HCT116 (cell line): ENCODE data around the gene FALEC. TPM values are rescaled to one million over a fixed set of nuclear protein-coding genes. Genes with fewer than 3 reads are reported as not detected.

Experiments used
- ATAC-seq: fragments of 200-7000 bp; cut with Tn5 transposase; 2 replicates; pipeline ENCODE4 v1.9.1; 2020; ENCODE audit warnings: mild to moderate bottlenecking, moderate library complexity
- BruUV-seq: library from RNA; stranded (reverse); fragments of 400-500 nt; replicated peaks from 2 replicates; lab custom pipeline; 2021; lab: Mats Ljungman, UMichigan
- CTCF ChIA-PET: fragments of 300-600 bp; sonication (Branson Sonifier 250); formaldehyde crosslinking; loops from one replicate; lab custom pipeline; 2021; ENCODE audit warnings: antibody characterized with exemption; lab: Charles Lee
- POLR2A ChIA-PET: fragments of 300-600, 350-600 bp; sonication (Branson Sonifier 250); formaldehyde crosslinking; loops from one replicate; lab custom pipeline; 2021; ENCODE audit warnings: antibody characterized with exemption; lab: Charles Lee
- RAD21 ChIA-PET, 2 experiments: fragments of 300-600 bp; sonication (Branson Sonifier 250); formaldehyde crosslinking; loops; one replicate each; lab custom pipeline; 2023; ENCODE audit warnings: low total read pairs in 2 of 2; ENCODE audit not compliant: uncharacterized antibody in 2 of 2, unreplicated experiment in 2 of 2, low non-redundant PET in 1 of 2; lab: Charles Lee
- DNase-seq: peaks from one replicate; pipeline ENCODE4 v3.0.0-alpha.2; 2010; ENCODE audit warnings: low read depth, low spot score
- H2AFZ ChIP-seq: fragments of 200-600 bp; shearing (Covaris generic), sonication (generic); 2 replicates; pipeline ENCODE4 v1.6.1; 2017; ENCODE audit warnings: low read depth, mixed run types, mixed read lengths, antibody characterized with exemption, low read length; ENCODE audit not compliant: poor library complexity, severe bottlenecking
- H3K27ac ChIP-seq: 2 replicates; pipeline ENCODE4 v1.5.1; 2012; ENCODE audit warnings: low read depth, low read length
- H3K27me3 ChIP-seq: fragments of 200-600 bp; sonication (generic); 2 replicates; pipeline ENCODE4 v1.6.1; 2016; ENCODE audit warnings: mixed run types, low read length, mixed read lengths; ENCODE audit not compliant: insufficient read depth
- H3K36me3 ChIP-seq, 2 experiments: fragments of 200-500 bp in 1 of 2; fragments of 200-600 bp in 1 of 2; sonication (Bioruptor generic) in 1 of 2; sonication (generic) in 1 of 2; 2 replicates each; pipeline versions ENCODE4 v1.5.1 to v1.6.1; 2014 to 2016; ENCODE audit warnings: low read length in 2 of 2, inconsistent platforms in 1 of 2, mixed read lengths in 1 of 2, mixed run types in 1 of 2; ENCODE audit not compliant: insufficient read depth in 2 of 2, control insufficient read depth in 1 of 2
- H3K4me1 ChIP-seq, 2 experiments: fragments of 200-600 bp in 1 of 2; sonication (generic) in 1 of 2; 2 replicates each; pipeline versions ENCODE4 v1.5.1 to v1.6.1; 2012 to 2017; ENCODE audit warnings: low read length in 2 of 2, inconsistent platforms in 1 of 2, mild to moderate bottlenecking in 1 of 2, mixed read lengths in 1 of 2, mixed run types in 1 of 2, moderate library complexity in 1 of 2; ENCODE audit not compliant: insufficient read depth in 2 of 2, control insufficient read depth in 1 of 2
- H3K4me2 ChIP-seq: fragments of 200-600 bp; sonication (generic); 2 replicates; pipeline ENCODE4 v1.6.1; 2017; ENCODE audit warnings: mixed run types, low read length, mixed read lengths
- H3K4me3 ChIP-seq, 2 experiments: fragments of 200-600 bp in 1 of 2; sonication (generic) in 1 of 2; replicated peaks in 1 of 2; 2 replicates each; pipeline ENCODE4 v1.5.1; 2011 to 2016; ENCODE audit warnings: low read length in 2 of 2, control low read depth in 1 of 2, low read depth in 1 of 2, mild to moderate bottlenecking in 1 of 2, mixed read lengths in 1 of 2, mixed run types in 1 of 2
- H3K79me2 ChIP-seq: fragments of 200-600 bp; sonication (generic); 2 replicates; pipeline ENCODE4 v1.6.1; 2017; ENCODE audit warnings: mild to moderate bottlenecking, mixed run types, low read length, moderate library complexity, mixed read lengths; ENCODE audit not compliant: insufficient read depth
- H3K9ac ChIP-seq: fragments of 200-600 bp; sonication (generic); 2 replicates; pipeline ENCODE4 v1.6.1; 2016; ENCODE audit warnings: low read length, mixed read lengths
- H3K9me2 ChIP-seq: fragments of 200-600 bp; sonication (generic), shearing (Covaris generic); 2 replicates; pipeline ENCODE4 v1.6.1; 2017; ENCODE audit warnings: mixed run types, mild to moderate bottlenecking, moderate library complexity; ENCODE audit not compliant: insufficient read depth
- H3K9me3 ChIP-seq, 2 experiments: fragments of 200-500 bp in 1 of 2; fragments of 200-600 bp in 1 of 2; sonication (Bioruptor generic) in 1 of 2; sonication (generic) in 1 of 2; 2 replicates each; pipeline ENCODE4 v1.6.1; 2014 to 2017; ENCODE audit warnings: low read length in 2 of 2, mixed read lengths in 2 of 2, inconsistent platforms in 1 of 2, low read depth in 1 of 2, mild to moderate bottlenecking in 1 of 2, mixed run types in 1 of 2, moderate library complexity in 1 of 2; ENCODE audit not compliant: control insufficient read depth in 1 of 2, insufficient read depth in 1 of 2
- H4K20me1 ChIP-seq: fragments of 200-600 bp; sonication (generic), shearing (Covaris generic); 2 replicates; pipeline ENCODE4 v1.6.1; 2017; ENCODE audit warnings: mixed run types, mild to moderate bottlenecking, moderate library complexity; ENCODE audit not compliant: insufficient read depth
- CBX3 ChIP-seq: IDR thresholded peaks from 2 replicates; pipeline ENCODE4 v1.6.1; 2012; ENCODE audit warnings: low read depth
- ELF1 ChIP-seq: IDR thresholded peaks from 2 replicates; pipeline ENCODE4 v1.6.1; 2012; ENCODE audit warnings: low read depth, borderline replicate concordance
- EZH2phosphoT487 ChIP-seq: fragments of 200-600 bp; IDR thresholded peaks from 2 replicates; pipeline ENCODE4 v1.6.1; 2018; ENCODE audit warnings: antibody characterized with exemption, borderline replicate concordance
- JUND ChIP-seq: IDR thresholded peaks from 2 replicates; pipeline ENCODE4 v1.6.1; 2012
- POLR2AphosphoS5 ChIP-seq: IDR thresholded peaks from 2 replicates; pipeline ENCODE4 v1.6.1; 2011; ENCODE audit warnings: mild to moderate bottlenecking, low read depth, low read length, moderate library complexity
- RAD21 ChIP-seq: IDR thresholded peaks from 2 replicates; pipeline ENCODE4 v1.6.1; 2012; ENCODE audit warnings: low read depth, mild to moderate bottlenecking
- SIN3A ChIP-seq: IDR thresholded peaks from 2 replicates; pipeline ENCODE4 v1.6.1; 2012; ENCODE audit warnings: low read depth
- SP1 ChIP-seq: IDR thresholded peaks from 2 replicates; pipeline ENCODE4 v1.6.1; 2012; ENCODE audit warnings: low read depth
- SRF ChIP-seq: IDR thresholded peaks from 2 replicates; pipeline ENCODE4 v1.6.1; 2012; ENCODE audit warnings: low read depth
- TCF7L2 ChIP-seq: IDR thresholded peaks from 2 replicates; pipeline ENCODE4 v1.7.0; 2011; ENCODE audit warnings: borderline replicate concordance, inconsistent platforms; ENCODE audit not compliant: insufficient read depth, insufficient read length; ENCODE audit errors: extremely low read depth
- YY1 ChIP-seq: IDR thresholded peaks from 2 replicates; pipeline ENCODE4 v1.6.1; 2011; ENCODE audit warnings: low read length, low read depth, moderate library complexity, mild to moderate bottlenecking; ENCODE audit not compliant: insufficient replicate concordance; ENCODE audit errors: extremely low read depth
- intact Hi-C: fragments of 100-400 bp; cut with micrococcal nuclease; formaldehyde crosslinking; loops from 2 replicates; pipeline ENCODE4 v1.10.0; 2022
- total RNA-seq: library from RNA; stranded (reverse); gene quantifications from one replicate; pipeline ENCODE4 v1.2.1, GENCODE V29; 2021; ENCODE audit not compliant: unreplicated experiment
- TF ChIP-seq, protein P1 (sequence below): IDR thresholded peaks from 2 replicates; pipeline ENCODE4 v1.6.1; 2012
- TF ChIP-seq, protein P2 (sequence below): IDR thresholded peaks from 2 replicates; pipeline ENCODE4 v1.6.1; 2012
- TF ChIP-seq, protein P3 (sequence below): IDR thresholded peaks from 2 replicates; pipeline ENCODE4 v1.6.1; 2011; ENCODE audit warnings: mild to moderate bottlenecking, low read length, moderate library complexity; ENCODE audit not compliant: insufficient replicate concordance; ENCODE audit errors: extremely low read depth
- TF ChIP-seq, protein P4 (sequence below): IDR thresholded peaks from 2 replicates; pipeline ENCODE4 v1.6.1; 2012; ENCODE audit warnings: low read depth

The FALEC gene
- total RNA-seq, 1 experiment from 2014 or later = 0.59 TPM

DNA sequence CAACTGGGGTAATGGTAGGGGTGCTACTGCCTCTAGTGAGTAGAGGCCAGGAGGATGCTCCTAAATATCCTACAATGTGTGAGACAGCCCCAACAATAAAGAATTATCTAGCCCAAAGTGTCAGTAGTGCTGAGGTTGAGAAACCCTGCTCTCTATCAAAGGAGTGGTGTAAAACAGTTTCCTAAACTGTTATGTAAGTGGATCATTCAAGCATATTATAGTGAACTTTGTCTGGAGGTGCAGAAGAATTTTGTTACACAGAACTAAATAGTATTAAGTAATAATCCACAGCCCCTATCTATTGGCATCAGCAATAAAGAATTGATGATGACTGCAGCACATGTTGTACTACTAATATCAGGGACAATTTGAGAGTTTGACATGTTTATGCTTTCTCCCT lies 48.6 kb upstream of the FALEC start:
- ChIA-PET RAD21 (no interaction called here), POLR2A (no interaction called here), CTCF (no interaction called here)
- Histone ChIP-seq H3K27me3 (no peaks in the 10 kb centered on the region), H3K9me3 (no peaks in the 10 kb centered on the region), H2AFZ (no peak overlapping the region), H3K4me3 (no peak overlapping the region), H3K9me2 (no peaks in the 10 kb centered on the region), H3K79me2 (no peaks in the 10 kb centered on the region), H3K9ac (no peak overlapping the region), H3K4me1 (no peaks in the 10 kb centered on the region), H4K20me1 (no peaks in the 10 kb centered on the region), H3K4me2 (no peak overlapping the region), H3K27ac (no peak overlapping the region), H3K36me3 (peaks cover 13 to 18% of the 10 kb centered on the region in 2 experiments; a peak in 3 of 4 replicates)
- BruUV-seq = no TSS peak
- DNase-seq (no peak), ATAC-seq (no peak)
- TF ChIP-seq SIN3A (no peak), SRF (no peak), RAD21 (no peak), CBX3 (no peak), TCF7L2 (no peak), EZH2phosphoT487 (no peak), SP1 (no peak), JUND (no peak), ELF1 (no peak), POLR2AphosphoS5 (no peak), YY1 (no peak)
- TF ChIP-seq, protein P1, sequence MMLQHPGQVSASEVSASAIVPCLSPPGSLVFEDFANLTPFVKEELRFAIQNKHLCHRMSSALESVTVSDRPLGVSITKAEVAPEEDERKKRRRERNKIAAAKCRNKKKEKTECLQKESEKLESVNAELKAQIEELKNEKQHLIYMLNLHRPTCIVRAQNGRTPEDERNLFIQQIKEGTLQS = no peak
- TF ChIP-seq, protein P2, sequence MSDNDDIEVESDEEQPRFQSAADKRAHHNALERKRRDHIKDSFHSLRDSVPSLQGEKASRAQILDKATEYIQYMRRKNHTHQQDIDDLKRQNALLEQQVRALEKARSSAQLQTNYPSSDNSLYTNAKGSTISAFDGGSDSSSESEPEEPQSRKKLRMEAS = no peak
- TF ChIP-seq, protein P3, sequence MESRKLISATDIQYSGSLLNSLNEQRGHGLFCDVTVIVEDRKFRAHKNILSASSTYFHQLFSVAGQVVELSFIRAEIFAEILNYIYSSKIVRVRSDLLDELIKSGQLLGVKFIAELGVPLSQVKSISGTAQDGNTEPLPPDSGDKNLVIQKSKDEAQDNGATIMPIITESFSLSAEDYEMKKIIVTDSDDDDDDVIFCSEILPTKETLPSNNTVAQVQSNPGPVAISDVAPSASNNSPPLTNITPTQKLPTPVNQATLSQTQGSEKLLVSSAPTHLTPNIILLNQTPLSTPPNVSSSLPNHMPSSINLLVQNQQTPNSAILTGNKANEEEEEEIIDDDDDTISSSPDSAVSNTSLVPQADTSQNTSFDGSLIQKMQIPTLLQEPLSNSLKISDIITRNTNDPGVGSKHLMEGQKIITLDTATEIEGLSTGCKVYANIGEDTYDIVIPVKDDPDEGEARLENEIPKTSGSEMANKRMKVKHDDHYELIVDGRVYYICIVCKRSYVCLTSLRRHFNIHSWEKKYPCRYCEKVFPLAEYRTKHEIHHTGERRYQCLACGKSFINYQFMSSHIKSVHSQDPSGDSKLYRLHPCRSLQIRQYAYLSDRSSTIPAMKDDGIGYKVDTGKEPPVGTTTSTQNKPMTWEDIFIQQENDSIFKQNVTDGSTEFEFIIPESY = no peak
- TF ChIP-seq, protein P4, sequence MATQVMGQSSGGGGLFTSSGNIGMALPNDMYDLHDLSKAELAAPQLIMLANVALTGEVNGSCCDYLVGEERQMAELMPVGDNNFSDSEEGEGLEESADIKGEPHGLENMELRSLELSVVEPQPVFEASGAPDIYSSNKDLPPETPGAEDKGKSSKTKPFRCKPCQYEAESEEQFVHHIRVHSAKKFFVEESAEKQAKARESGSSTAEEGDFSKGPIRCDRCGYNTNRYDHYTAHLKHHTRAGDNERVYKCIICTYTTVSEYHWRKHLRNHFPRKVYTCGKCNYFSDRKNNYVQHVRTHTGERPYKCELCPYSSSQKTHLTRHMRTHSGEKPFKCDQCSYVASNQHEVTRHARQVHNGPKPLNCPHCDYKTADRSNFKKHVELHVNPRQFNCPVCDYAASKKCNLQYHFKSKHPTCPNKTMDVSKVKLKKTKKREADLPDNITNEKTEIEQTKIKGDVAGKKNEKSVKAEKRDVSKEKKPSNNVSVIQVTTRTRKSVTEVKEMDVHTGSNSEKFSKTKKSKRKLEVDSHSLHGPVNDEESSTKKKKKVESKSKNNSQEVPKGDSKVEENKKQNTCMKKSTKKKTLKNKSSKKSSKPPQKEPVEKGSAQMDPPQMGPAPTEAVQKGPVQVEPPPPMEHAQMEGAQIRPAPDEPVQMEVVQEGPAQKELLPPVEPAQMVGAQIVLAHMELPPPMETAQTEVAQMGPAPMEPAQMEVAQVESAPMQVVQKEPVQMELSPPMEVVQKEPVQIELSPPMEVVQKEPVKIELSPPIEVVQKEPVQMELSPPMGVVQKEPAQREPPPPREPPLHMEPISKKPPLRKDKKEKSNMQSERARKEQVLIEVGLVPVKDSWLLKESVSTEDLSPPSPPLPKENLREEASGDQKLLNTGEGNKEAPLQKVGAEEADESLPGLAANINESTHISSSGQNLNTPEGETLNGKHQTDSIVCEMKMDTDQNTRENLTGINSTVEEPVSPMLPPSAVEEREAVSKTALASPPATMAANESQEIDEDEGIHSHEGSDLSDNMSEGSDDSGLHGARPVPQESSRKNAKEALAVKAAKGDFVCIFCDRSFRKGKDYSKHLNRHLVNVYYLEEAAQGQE = no peak
- intact Hi-C loops = loop anchor here (5.0 to 10.0 kb wide), 2 partner anchors 348 to 530 kb away; no protein-coding TSS in a partner anchor
